ENCODE measurements around the gene BTN3A1.
"Not testable (repeated sequence)": the region's sequence is repeated elsewhere in the genome, so short reads cannot be mapped to it uniquely, and the experiment has no call there.

BTN3A1 gene

DNA sequence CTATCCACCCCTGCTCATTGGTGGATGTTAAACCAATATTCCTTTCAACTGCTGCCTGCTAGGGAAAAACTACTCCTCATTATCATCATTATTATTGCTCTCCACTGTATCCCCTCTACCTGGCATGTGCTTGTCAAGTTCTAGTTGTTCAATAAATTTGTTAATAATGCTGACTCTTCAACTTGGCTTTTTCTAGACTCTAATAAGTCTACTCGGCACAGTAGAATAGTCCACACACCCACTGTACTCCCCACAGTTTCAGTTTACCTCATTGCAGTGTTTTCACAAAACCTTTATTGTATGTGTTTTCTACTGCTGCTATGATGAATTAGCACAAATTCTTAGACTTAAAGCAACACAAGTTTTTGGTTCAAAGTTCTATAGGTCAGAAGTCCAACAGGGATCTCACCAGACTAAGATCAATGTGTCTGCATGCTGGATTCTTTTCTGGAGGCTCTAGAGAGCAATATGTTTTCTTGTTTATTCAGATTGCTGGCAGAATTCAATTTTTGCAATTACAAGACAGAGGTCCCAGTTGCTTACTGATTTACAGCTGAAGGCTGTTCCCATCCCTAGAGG lies 13.1 kb downstream of the BTN3A1 start:
- no peak for DNase-seq (ENCODE audit: low spot score)

DNA sequence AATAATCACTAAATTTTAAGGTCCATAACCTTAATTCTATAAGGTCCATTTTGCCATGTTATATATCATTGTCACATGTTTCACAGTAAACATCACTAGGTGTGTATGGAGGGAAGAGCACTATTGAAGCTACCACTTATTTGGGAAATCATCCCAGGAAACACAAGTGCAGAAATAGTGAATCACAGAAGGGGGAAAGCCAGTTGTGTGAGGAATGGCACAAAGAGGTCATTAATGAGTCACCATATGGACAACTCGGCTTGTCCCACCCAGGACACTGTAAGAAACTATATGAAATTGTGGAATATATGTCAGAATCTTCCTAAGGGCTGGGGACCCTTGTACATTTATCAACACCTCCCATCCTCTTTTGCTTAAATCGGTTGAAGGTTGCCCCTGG lies 13.7 kb downstream of the BTN3A1 start:
- no peak for DNase-seq (ENCODE audit: low spot score)

DNA sequence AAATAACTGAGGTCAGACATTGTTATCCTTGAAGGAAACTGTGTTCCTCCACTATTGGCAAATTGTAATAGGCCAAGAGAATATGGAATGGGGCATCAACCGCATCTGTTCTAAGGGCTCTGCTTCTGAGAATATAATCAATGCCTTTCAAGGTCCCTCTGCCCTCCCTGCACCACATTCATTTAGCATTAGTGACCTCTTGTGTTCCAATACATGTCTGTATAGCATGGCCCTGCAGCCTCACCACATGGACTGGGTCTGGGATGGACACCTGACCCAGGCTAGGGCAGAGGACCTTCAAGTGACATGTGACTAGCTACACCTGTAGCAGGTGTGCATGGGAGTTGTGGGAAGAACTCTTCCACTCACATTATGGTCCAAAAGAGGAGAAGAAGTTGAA lies 14.2 kb downstream of the BTN3A1 start:
- DNase-seq (ENCODE audit: low spot score): no peak

DNA sequence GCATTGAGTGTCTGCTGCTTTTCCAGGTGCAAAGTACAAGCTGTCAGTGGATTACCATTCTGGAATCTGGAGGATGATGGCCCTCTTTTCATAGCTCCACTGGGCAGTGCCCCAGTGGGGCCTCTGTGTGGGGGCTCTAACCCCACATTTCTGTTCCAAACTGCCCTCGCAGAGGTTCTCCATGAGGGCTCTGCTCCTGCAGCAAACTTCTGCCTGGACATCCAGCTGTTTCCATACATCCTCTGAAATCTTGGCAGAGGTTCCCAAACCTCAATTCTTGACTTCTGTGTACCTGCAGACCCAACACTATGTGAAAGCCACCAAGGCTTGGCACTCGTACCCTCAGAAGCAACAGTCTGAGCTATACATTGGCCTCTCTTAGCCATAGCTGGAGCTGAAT lies 16.0 kb downstream of the BTN3A1 start:
- DNase-seq (ENCODE audit: low spot score): not testable (repeated sequence)

DNA sequence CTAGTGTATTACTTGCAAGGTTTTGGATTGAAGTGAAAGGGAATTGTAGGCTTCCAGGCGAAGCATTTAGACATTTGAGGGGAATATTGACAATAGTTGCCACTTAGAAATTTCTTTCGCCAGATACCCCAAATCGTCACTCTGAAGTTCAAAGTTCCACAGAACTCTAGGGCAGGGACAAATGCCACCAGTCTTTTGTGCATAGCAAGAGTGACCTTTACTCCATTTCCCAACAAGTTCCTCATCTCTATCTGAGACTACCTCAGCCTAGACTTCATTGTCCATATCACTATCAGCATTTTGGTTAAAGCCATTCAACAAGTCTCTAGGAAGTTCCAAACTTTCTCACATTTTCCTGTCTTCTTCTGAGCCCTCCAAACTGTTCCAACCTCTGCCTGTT lies 16.7 kb downstream of the BTN3A1 start:
- DNase-seq (ENCODE audit: low spot score): not testable (repeated sequence)

DNA sequence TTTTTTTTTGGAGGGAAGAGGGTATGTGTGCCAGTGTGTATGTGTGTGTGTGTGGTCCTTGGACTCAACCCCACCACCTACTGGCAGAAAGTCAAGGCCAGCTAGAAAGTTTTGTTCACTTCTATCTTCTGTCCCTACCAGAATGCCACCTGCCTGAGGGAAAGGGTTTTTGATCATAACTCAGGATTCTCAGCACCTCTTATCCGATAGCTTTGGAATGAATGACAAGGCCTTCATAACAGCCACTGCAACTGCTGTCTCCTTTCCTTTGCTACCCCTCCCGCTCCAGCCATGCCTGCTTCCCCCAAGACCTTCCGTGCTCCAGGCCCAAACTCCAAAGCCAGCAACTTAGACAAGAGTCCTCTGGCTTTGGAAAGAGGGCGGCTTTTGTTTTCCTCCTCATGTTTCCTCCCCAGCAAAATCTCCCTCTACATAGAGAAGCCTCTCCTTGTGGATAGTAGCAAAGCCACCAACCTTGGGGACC lies 18.7 kb downstream of the BTN3A1 start:
- peak; percentile 42 for DNase-seq (ENCODE audit: low spot score)

DNA sequence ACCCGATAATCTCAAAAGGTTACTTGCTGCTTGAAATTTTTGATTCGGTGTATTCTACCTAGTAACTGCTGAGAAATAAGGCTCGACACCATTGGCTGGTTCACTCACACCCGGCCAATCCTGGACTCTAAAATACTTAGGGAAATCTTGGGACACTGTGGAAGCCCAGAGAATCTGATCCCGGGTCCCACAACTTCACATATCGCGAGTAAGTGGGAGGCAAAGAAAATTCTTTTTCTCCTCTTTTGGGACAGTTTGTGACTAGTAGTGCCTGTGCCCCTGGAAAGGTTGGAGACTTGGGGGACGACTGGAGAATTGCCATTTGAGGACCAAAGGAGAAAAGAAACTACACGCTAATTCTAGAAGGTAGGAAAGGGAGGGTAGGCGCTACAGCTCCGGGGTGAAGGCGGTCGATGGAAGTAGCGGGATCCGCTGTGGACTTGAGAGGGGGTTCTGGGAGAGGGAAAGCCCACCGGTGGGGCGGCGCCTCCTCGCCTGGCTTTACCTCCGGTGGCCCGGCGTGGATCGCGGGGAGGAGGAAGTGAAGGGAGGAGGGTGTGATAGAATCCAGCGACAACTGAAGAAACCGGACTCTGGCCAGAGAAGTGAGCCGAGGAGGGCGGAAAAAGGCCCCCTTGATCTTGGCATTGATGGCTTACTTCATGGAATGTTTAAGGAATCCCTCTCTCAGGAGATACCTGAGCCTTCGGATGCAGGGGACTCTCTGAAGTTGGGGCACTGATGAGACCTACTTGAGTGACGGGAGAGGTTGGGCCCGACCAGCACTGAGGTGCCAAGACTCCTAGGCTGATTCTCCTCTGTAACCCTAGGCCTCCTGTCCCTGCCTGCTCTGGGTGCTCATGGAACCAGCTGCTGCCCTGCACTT lies 19.4 kb downstream of the BTN3A1 start:
- peak; percentile 92 for DNase-seq (ENCODE audit: low spot score)

DNA sequence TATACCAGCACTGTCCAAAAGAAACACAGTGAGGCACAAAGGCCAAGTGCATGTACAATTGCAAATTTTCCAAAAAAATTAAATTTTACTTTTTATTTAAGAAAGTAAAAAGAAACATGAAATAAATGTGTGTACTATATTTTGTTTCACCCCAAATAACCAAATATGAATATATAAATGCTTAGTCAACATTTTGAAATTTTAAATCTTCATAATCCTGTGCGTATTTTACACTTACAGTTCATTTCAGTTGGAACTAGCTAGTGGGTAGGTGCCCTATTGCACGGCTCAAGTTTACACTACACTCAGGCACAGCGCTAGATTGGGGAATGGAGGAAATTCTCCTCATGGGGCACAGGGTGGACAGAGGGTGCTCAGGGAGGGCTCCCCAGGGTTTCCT lies 20.3 kb downstream of the BTN3A1 start:
- no peak for DNase-seq (ENCODE audit: low spot score)

DNA sequence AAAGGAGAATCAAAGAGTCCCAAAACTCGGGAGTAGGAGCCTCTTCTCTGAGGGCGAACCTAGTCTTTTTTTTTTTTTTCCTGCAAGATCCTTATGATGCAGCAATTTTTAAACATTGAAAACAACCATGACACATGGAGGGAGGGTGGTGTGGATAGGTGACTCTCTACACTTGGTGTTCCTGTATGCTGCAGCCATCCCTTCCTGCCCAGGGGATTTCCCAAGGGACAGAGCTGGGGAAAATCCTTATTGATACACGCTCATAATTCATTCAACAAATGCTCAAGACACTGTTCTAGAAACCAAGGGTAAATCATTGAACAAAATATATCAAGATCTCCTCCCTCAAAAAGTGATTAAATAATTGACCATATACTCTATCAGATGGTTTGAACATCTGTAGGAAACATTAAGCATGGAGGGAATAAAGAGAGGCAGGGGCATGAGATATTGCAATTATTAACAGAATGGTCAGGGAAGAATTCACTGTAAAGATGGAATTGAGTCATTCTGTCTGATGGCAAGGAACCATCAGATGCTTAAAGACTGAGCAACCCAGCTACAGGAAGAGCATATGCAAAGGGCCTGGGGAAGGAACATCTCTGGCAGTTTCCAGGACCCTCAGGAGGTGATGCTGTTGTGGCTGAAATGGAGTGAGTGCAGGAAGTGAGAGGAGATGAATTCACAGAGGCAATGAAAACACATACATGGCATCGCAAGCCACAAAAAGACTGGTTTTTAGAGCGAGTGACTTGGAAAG lies 24.8 kb downstream of the BTN3A1 start:
- DNase-seq (ENCODE audit: low spot score): no peak

DNA sequence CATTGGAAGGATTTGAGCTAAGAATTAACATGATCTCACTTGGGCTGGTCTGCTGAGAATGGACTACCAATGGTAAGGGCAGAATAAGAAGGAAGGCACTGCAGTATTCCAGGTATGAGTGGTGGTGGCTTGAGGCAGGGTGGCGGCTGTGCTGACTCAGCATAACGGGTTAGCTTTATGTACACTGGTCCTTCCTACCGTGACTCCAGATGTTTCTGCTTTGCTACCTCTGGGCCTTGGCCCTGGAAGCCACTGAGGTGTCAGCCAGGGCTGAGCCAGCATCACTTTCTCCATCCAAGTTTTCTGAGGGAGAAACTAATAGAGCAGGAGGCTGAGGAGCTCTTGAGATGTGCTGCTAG lies 25.4 kb downstream of the BTN3A1 start:
- DNase-seq (ENCODE audit: low spot score): no peak

DNA sequence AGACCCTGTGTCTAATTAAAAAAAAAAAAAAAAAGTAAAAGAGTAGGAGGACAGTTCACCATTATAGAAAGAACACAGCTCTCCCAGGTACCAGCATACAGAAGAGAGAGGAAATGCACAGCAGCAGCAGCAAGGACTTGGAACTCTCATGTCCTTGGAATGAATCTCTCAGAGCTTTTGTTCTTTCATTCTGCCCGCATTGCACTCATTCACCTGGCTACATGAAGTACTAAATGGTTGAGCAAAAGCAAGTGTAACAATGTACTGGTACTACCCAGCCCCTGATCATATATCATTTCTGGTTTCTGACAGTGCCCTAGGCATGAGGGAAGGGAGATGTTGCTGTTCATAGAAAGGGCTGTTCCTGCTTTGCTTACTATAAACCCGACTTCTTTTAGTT lies 26.1 kb downstream of the BTN3A1 start:
- no peak for DNase-seq (ENCODE audit: low spot score)

DNA sequence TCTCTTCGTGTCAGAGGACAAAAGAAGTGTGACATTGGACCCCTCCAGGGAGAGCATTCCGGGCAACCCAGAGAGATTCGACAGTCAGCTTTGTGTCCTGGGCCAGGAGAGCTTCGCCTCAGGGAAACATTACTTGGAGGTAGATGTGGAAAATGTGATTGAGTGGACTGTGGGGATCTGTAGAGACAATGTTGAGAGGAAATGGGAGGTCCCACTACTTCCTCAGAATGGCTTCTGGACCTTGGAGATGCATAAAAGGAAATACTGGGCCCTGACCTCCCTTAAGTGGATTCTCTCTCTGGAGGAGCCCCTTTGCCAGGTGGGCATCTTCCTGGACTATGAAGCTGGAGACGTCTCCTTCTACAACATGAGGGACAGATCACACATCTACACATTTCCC lies 28.7 kb downstream of the BTN3A1 start:
- no peak for DNase-seq (ENCODE audit: low spot score)

DNA sequence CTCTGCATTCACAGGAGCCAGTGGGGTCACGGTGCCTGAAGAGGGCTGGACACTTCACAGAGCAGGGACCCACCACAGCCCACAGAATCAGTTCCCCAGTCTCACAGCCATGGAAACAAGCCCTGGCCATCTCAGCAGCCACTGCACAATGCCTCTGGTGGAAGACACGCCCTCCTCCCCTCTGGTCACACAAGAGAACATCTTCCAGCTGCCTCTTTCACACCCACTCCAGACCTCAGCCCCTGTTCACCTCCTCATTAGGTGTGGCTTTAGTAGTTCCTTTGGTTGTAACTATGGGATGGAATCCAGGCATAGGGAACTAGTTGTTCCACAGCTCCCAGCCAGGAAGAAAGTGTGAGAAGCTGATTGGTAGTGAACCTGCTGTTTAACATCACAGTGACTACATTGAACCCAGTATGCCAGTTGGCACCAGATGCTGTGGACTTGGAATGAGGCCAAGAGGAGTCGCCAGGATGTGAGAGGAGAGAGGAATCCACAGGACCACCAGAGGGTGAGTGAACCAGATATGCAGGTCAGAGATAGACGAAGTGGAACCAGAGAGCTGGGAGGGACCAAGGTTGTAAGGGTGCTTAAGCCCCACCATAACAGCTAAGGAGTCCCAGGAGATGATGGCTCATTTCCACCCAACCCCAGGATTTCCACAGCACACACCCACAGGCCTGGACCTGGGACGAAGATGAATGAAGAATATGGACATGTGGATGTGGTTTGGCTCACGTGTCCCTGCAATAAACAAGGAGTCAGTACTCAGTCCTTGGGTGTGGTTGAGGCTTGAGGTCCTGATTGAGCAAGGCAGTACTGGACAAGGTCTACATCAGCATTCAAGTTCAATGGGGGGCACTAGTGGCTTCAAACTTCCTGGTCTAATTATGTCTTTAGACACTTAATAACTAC lies 29.4 kb downstream of the BTN3A1 start:
- DNase-seq (ENCODE audit: low spot score): no peak

DNA sequence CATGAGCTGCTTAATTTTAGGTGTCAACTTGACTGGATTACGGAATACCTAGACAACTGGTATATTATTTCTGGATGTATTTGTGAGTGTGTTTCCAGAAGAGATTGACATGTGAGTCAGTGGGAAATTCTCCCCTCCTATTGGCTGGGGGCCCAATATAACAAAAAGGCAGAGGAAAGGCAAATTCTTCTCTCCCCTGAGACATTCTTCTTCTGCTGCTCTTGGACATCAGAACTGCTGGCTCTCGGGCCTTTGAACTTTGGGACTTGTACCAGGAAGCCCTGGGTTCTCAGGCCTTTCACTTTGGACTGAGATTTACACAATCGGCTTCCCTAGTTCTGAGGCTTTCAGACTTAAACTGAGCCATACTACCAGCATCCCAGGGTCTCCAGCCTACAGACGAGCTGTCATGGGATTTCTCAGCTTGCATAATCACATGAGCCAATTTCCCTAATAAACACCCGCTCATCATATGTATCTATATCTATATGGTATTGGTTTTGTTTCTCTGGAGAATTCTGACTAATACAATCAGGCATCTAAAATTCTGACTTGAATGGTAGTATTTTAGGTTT lies 30.6 kb downstream of the BTN3A1 start:
- DNase-seq (ENCODE audit: low spot score): no peak

DNA sequence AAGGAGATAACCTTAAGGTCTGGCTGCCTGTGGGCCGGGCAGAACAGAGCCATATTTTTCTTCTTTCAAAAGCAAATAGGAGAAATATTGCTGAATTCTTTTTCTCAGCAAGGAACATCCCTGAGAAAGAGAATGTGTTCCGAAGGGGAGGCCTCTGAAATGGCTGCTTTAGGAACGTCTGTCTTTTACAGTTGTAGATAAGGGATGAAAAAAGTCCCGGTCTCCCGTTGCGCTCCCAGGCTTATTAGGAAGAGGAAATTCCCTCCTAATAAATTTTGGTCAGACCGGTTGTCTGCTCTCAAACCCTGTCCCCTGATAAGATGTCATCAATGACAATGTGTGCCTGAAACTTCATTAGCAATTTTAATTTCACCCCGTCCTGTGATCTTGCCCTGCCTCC lies 31.6 kb downstream of the BTN3A1 start:
- DNase-seq (ENCODE audit: low spot score): not testable (repeated sequence)

DNA sequence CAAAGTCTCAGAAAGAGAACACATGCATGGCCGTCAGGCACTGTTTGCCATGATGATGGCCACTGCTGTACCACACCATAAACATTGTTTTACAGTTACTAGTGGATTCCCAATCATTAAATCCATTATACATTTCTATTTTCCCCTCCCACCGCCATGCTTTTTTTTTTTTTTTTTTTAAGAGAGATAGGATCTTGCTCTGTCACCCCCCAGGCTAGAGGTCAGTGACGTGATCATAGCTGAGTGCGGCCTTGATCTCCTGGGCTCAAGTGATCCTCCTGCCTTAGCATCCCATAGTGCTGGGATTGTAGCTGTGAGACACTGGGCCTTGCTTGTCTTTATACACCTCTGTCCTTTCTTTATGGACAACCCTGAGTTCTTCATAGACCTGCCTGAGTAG lies 33.9 kb downstream of the BTN3A1 start:
- DNase-seq (ENCODE audit: low spot score): no peak

DNA sequence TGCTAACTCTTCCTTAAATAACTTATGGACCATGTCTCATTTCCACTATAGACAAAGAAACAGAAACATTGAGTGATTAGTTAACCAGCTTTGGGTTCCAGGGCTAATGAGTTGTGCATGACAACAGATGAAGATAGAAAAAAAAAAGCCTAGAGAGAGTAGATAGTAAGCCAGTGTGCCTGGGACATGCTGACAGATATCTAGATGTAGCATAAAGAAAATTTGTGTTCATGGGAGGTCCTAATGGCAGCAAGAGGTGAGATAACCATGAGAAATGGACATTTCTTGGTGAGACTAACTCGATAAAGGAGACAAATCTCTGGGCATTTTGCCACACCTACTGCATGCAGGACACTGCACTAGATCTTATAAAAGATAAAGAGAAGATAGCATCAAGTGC lies 35.5 kb downstream of the BTN3A1 start:
- DNase-seq (ENCODE audit: low spot score): no peak

DNA sequence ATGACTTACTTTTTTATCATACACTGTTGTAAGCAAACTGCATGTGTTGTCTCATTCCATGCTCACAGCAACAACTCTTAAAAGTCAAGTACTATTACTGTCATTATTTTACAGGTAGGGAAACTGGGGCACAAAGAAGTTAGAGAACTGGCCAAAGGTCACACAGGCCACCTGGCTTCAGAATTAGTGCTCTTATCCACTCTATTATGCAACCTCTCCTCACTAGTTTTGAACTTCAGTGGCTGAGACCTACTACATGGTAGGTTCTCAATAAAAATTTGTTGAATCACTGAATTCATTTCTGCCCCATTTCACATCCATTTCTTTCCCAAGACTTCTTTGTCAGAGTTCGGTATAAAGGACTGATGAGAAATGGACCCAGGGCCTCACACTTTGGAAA lies 35.9 kb downstream of the BTN3A1 start:
- no peak for DNase-seq (ENCODE audit: low spot score)

DNA sequence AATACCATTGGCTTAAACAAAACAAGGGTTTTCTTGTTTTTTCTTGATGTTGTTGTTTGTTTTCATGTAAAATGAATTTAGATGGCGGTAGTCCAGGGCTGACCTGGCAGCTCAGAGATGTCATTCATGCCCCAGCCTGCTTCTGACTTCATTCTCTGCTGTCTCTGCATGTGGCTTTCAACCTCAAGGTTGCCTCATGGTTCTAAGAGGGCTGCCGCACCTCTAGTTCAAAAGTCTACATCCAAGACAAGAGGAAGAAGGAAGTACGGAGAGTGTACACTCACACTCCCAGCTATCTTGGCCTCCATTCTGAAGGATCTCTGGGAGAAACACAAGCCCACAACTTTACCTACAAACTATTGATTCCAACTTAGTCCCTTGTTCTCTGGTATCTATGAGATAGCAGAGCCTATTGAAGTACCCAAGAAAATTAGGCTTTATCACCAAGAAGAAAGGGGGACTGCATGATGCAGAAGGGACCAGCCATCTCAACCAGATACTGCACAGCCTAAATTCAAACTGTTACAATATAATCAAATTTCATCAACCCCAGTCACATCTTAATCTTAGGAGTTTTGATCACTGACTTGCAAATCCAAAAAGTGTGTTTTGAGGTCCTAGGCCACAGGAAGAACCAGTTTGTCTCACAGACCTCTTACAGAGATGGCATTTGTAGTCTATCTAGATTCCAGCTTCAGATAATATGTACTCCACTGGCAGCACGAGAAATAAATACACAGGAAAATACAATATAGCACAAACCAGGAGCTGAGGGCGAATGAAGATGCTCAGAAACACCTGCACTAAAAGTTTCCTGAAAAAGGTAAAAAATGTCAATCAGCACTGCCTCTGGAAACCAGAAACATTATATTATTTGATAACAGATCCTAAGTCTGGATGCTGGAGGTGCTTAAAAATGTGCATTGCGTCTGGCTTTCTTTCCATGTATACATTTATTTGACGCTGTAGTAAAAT lies 37.4 kb downstream of the BTN3A1 start:
- DNase-seq (ENCODE audit: low spot score): no peak

DNA sequence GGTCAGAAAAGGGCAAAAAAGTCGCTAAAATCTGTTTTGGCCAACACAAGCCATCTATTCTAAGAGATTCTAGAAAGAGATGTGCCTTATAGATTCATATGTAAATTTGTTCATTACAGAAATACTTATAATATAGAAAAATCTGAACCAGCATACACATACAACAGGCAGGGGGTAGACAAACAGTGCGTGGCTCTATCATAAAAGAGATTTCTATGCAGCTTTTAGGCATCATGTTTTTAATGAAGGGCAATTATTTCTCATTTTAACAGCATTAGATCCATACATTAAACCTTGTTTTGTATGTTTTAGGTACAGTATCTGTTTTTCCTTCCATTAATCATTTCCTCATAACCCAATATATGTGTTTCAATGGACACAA lies 38.9 kb downstream of the BTN3A1 start:
- no peak for DNase-seq (ENCODE audit: low spot score)
